ENCODE data around the gene NXNL1. TPM values are rescaled to one million over a fixed set of nuclear protein-coding genes. Genes with fewer than 3 reads are reported as not detected.

The NXNL1 gene
- total and polyA plus RNA-seq, 2 experiments from 2014 or later: not detected

DNA sequence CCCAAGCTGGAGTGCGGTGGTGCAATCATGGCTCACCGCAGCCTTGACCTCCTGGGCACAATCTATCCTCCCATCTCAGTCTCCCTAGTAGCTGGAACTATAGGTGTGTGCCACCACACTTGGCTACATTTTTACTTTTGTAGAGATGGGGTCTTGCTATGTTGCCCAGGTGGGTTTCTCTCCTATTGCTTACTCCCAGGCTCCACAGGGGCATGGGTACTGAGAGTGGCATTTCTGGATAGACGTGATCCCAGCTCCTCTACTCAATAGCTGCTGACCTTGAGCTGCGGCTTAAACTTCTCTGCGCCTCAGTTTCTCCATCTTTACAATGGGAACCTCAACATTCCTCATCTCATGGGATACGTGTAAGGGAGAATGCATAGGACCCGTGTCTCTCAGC, 29.3 kb downstream of the NXNL1 start (continued):
- no peak for TF ChIP-seq ZNF331 (CRISPR knock-in tag; IDR thresholded peaks at IDR 0.05; ENCODE audit: low read depth)
- no peak for TF ChIP-seq CREB1 (CRISPR knock-in tag; IDR thresholded peaks at IDR 0.05; ENCODE audit: low read depth)
- TF ChIP-seq EZH2 (IDR thresholded peaks at IDR 0.05; ENCODE audit: low read depth, unreplicated experiment): no peak
- TF ChIP-seq EZH2phosphoT487 (IDR thresholded peaks at IDR 0.05; ENCODE audit: unreplicated experiment): no peak
- TF ChIP-seq NANOG (IDR thresholded peaks at IDR 0.05; ENCODE audit: borderline replicate concordance): no peak

GRCh38 chr19:17429641-17430113, 31.0 kb downstream of the NXNL1 start:
- H3K36me3 ChIP-seq (ENCODE audit: insufficient read depth): no peaks in the 10 kb centered on the region
- H3K4me3 Mint-ChIP-seq: no peak overlapping the region
- peaks cover 1% of the 10 kb centered on the region; the same call in 2 of the 3 replicates for H3K4me1 Mint-ChIP-seq
- H3K4me2 ChIP-seq: no peak overlapping the region
- H3K27ac Mint-ChIP-seq: no peak overlapping the region
- no peaks in the 10 kb centered on the region for H3F3A ChIP-seq (replicated peaks; ENCODE audit: low read depth)
- no peaks in the 10 kb centered on the region for H3K36me3 Mint-ChIP-seq (ENCODE audit: low read depth)
- no peaks in the 10 kb centered on the region for H3K9me2 ChIP-seq (ENCODE audit: insufficient read depth)
- no peaks in the 10 kb centered on the region for H4K20me1 ChIP-seq (replicated peaks; ENCODE audit: insufficient read depth)
- H3K79me2 ChIP-seq (replicated peaks; ENCODE audit: insufficient read depth): no peaks in the 10 kb centered on the region
- ATAC-seq (no peak), DNase-seq (ENCODE audit: low spot score) (no peak)
- H2AFZ ChIP-seq: no peak overlapping the region
- no peaks in the 10 kb centered on the region; the same call in 2 of the 3 replicates for H3K9me3 Mint-ChIP-seq
- H3K4me3 ChIP-seq: no peak overlapping the region
- H3K27me3 Mint-ChIP-seq (ENCODE audit: insufficient read depth, low read depth, poor library complexity): peaks cover 7% of the 10 kb centered on the region
- H3K27ac ChIP-seq (ENCODE audit: low read depth): no peak overlapping the region
- no peaks in the 10 kb centered on the region for H3K27me3 ChIP-seq (ENCODE audit: insufficient read depth)
- H3K4me1 ChIP-seq (ENCODE audit: insufficient read depth): peaks cover 3% of the 10 kb centered on the region; the same call in 1 of the 2 replicates
- TF ChIP-seq NANOG (IDR thresholded peaks at IDR 0.05; ENCODE audit: borderline replicate concordance) (no peak), ZNF331 (CRISPR knock-in tag; IDR thresholded peaks at IDR 0.05; ENCODE audit: low read depth) (no peak), STAT1 (IDR thresholded peaks at IDR 0.05; ENCODE audit: unreplicated experiment) (no peak), POLR2AphosphoS5 (IDR thresholded peaks at IDR 0.05; ENCODE audit: low read depth) (no peak), CTCF (conservative IDR thresholded peaks at IDR 0.05; ENCODE audit: low read depth in 2 of 2) (no peak), CREB1 (CRISPR knock-in tag; IDR thresholded peaks at IDR 0.05; ENCODE audit: low read depth) (no peak), EZH2phosphoT487 (IDR thresholded peaks at IDR 0.05; ENCODE audit: unreplicated experiment) (no peak), ZNF462 (CRISPR knock-in tag; IDR thresholded peaks at IDR 0.05) (no peak), EZH2 (IDR thresholded peaks at IDR 0.05; ENCODE audit: low read depth, unreplicated experiment) (no peak), JUNB (IDR thresholded peaks at IDR 0.05; ENCODE audit: unreplicated experiment) (no peak), ZNF114 (CRISPR knock-in tag; IDR thresholded peaks at IDR 0.05) (no peak)
- TF ChIP-seq, protein P1, sequence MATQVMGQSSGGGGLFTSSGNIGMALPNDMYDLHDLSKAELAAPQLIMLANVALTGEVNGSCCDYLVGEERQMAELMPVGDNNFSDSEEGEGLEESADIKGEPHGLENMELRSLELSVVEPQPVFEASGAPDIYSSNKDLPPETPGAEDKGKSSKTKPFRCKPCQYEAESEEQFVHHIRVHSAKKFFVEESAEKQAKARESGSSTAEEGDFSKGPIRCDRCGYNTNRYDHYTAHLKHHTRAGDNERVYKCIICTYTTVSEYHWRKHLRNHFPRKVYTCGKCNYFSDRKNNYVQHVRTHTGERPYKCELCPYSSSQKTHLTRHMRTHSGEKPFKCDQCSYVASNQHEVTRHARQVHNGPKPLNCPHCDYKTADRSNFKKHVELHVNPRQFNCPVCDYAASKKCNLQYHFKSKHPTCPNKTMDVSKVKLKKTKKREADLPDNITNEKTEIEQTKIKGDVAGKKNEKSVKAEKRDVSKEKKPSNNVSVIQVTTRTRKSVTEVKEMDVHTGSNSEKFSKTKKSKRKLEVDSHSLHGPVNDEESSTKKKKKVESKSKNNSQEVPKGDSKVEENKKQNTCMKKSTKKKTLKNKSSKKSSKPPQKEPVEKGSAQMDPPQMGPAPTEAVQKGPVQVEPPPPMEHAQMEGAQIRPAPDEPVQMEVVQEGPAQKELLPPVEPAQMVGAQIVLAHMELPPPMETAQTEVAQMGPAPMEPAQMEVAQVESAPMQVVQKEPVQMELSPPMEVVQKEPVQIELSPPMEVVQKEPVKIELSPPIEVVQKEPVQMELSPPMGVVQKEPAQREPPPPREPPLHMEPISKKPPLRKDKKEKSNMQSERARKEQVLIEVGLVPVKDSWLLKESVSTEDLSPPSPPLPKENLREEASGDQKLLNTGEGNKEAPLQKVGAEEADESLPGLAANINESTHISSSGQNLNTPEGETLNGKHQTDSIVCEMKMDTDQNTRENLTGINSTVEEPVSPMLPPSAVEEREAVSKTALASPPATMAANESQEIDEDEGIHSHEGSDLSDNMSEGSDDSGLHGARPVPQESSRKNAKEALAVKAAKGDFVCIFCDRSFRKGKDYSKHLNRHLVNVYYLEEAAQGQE (IDR thresholded peaks at IDR 0.05; ENCODE audit: unreplicated experiment): no peak
